ENCODE measurements around the gene SRC.

Gene SRC

DNA sequence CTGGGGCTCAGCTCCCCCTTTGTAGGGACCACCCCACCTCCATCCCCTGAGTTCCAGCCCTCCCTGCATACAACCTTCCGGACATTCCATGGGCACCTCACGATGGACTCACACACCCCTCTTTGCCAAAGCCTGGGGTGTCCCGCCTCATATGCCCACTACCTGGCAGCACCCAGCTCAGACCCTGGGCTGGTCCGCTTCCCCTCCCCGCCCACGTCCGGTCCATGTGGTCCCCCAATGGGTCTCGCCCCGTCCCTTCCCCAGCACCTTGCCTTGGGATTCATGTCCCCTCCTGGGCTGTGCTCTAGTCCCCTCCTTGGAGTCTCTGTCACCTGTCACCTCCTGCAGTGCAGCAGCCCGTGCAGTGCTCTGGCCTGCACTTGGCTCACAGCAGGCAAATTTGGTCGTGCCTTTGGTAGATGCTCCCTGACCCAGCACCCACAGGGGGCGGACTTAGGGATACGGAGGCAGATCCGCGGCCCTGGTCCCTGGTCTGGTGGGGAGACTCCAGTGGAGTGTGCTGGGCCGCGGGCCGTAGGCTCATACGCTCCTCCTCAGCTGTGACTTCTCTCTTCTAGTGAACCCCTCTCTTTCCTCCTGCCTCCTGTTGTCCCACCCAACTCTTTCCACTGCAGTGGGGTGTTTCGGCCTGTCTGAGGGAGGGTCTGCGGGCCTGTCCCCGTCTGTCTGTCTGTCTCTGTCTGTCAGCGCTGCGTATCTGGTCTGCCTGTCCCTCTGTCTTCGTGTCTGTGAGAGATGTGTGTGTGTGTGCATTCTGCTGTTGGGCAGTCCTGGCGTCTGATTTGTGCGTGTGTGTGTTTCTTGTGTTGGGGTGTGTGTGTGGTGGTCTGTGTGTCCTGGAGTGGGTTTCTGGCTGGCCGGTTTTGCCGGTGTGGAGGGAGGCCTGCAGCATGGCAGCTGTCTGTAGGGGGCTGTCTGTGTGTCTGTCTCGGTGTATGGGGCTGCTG lies 69.5 kb downstream of the SRC start:
- TF ChIP-seq, protein P1, sequence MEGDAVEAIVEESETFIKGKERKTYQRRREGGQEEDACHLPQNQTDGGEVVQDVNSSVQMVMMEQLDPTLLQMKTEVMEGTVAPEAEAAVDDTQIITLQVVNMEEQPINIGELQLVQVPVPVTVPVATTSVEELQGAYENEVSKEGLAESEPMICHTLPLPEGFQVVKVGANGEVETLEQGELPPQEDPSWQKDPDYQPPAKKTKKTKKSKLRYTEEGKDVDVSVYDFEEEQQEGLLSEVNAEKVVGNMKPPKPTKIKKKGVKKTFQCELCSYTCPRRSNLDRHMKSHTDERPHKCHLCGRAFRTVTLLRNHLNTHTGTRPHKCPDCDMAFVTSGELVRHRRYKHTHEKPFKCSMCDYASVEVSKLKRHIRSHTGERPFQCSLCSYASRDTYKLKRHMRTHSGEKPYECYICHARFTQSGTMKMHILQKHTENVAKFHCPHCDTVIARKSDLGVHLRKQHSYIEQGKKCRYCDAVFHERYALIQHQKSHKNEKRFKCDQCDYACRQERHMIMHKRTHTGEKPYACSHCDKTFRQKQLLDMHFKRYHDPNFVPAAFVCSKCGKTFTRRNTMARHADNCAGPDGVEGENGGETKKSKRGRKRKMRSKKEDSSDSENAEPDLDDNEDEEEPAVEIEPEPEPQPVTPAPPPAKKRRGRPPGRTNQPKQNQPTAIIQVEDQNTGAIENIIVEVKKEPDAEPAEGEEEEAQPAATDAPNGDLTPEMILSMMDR (IDR thresholded peaks at IDR 0.05; ENCODE audit: insufficient read depth, missing control alignments), result no peak
- DNase-seq (ENCODE audit: insufficient read length, low spot score) (no peak), FAIRE-seq (no peak)

DNA sequence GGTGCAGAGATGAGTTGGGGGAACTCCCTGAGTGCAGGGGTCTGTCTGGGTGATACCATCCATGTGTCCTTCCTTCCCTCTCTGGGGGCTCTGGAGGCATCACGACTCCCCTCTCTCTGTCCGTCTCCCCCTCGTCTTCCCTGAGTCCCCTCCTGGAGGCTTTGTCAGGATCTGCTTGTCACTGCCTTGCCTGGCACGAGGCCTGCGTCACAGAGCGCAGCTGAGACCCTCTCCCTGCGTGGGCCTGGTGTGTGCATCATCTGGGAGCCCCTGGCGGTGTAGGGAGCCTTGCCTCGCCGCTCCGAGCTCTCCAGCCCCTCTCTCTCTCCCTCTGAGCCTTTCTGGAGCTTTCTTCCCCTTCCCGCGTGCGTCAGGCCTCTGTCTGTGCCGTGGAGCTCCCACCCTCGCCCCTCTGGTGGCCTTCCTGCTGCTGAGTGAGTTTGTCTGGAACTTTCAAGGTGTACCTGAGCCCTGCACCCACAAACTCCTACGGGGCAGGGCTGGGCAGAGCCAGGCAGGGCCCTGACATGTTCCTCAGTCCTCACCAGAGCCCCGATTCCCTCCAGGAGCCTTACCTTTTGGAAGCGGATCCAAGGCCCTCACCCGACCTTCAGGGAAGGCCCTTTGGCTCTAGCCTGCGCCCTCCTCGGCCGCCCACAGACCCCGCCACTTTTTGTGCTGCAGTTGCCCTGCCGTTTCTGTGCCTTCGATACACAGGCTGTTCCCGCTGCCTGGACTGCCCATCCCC lies 70.3 kb downstream of the SRC start:
- DNase-seq (ENCODE audit: insufficient read length, low spot score) (no peak), FAIRE-seq (no peak)
- TF ChIP-seq, protein P1 (IDR thresholded peaks at IDR 0.05; ENCODE audit: insufficient read depth, missing control alignments), result no peak

DNA sequence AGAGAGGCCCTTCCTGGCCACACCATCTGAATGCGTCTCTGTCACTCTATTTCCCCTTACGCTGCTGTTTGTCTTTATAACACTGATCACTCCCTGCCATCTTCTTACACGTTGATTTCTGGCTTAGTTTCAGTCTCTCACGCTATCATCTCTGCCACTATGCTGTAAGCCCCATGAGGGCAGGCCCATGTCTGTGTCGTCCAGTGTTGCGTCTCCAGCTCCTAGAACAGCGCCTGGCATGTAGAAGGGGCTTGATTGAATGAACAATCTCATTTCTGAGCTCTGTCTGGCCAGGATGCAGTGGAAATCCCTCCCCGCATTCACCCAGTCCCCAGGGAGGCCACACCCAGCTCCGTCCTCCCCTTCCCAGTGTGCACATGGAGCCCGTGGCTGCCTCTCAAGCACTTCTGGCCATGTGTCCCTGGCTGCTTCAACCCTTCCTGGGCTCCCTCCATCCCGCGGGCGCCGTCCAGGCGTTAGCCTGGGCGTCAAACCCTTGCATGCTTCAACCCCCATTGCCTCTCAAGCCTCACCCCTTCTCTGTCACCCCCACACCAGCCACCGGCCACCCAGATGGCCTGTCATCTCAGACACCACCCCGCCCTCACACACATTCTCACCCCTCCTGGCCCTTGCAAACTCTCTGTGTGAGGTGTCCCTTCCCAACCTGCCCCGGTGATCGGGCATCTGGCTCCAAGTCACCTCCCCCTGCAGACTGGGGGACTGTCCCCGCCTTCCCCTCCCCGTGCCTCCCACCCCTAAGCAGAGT lies 71.1 kb downstream of the SRC start:
- DNase-seq (ENCODE audit: insufficient read length, low spot score) (no peak), FAIRE-seq (no peak)
- TF ChIP-seq, protein P1 (IDR thresholded peaks at IDR 0.05; ENCODE audit: insufficient read depth, missing control alignments), result no peak

DNA sequence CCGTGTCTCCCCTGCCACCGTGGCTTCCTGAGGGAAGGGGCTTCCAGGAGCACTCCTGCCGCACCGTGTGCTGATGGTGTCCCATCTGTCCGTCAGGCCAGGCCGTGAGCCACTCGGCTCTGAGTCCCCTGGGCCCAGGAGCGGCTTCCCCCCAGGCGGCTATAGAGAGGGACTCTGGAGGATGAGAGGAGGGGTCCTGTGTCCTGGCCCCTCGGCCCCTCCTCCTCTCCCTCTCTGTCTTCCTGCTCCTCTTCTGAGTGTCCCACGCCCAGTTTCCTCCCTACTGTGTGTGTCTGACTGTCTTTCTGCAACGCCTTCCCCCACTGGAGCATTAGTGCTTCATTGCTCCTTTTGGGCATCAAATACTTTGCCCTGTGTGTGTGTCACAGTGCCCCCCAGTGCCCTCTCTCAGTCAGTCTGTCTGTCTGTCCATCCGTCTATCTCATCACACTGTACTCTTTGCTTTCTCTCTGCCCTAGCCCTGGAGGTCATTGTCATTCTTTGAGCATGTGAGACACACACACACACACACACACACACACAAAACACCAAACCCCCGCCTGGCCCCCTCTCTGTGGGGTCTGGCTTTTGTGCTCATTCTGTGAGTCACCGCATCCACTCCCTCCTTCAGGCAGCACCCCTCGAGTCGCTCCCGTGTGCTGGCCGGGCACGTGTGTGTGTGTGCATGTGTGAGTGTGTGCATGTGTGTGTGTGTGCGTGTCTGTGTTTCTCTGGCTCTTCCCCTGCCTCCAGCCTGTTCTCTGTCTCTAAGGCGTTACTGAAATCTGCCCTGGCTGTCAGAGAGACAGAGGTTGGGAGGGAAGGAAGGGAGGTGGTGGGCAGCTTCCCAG lies 71.9 kb downstream of the SRC start:
- DNase-seq (ENCODE audit: insufficient read length, low spot score) (no peak), FAIRE-seq (no peak)
- TF ChIP-seq, protein P1 (IDR thresholded peaks at IDR 0.05; ENCODE audit: insufficient read depth, missing control alignments), result no peak

DNA sequence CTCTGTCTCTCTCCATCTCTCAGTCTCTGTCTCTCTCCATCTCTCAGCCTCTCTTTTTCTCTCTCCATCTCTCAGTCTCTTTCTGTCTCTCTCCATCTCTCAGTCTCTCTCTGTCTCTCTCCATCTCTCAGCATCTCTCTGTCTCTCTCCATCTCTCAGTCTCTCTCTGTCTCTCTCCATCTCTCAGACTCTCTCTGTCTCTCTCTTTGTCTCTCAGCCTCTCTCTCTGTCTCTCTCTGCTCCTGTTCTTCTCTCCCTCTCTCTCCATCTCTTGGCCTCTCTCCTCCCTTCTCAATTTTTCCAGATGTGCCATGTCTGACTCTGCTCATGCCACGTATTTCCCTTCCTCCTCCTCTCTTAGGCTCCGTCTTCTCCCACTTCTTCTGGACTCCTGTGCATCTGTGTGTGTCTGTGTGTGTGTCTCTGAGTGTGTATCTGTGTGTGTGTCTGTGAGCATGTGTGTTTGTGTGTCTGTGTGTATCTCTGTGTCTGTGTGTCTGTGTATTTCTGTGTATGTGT lies 72.7 kb downstream of the SRC start:
- no peak for FAIRE-seq
- DNase-seq (ENCODE audit: insufficient read length, low spot score), result no peak
- TF ChIP-seq, protein P1 (IDR thresholded peaks at IDR 0.05; ENCODE audit: insufficient read depth, missing control alignments), result no peak

DNA sequence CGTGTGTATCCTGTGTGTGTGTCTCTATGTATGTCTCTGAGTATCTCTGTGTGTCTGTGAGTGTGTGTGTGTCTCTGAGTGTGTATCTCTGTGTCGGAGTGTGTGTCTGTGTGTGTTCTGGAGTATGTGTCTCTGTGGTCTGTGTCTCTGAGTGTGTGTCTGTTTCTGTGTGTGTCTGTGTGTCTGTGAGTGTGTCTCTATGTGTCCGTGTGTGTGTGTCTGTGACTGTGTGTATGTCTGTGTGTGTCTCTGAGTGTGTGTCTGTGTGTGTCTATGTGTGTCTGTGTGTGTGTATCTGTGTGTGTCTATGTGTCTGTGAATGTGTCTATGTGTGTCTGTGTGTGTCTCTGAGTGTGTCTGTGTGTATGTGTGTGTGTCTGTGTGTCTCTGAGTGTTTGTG lies 73.4 kb downstream of the SRC start:
- no peak for DNase-seq (ENCODE audit: insufficient read length, low spot score)
- TF ChIP-seq, protein P1 (IDR thresholded peaks at IDR 0.05; ENCODE audit: insufficient read depth, missing control alignments), result no peak
- FAIRE-seq, result no peak
